ENCODE results near the gene TTN.
A peak's percentile ranks its signal among the peaks of the same experiment; 100 is the strongest.

Gene TTN

GRCh38 chr2:178485356-178485755 is 321.9 kb downstream of the TTN start:
- DNase-seq (ENCODE audit: low read depth) = no peak
- TF ChIP-seq CTCF (conservative IDR thresholded peaks at IDR 0.05; ENCODE audit: low read depth, low read length) = no peak
- no peak overlapping the region for H3K4me3 ChIP-seq (ENCODE audit: low read depth, low read length)

- H3K4me3 ChIP-seq (ENCODE audit: low read depth, low read length) = no peak overlapping the region
- no peak for TF ChIP-seq CTCF (conservative IDR thresholded peaks at IDR 0.05; ENCODE audit: low read depth, low read length)
- DNase-seq (ENCODE audit: low read depth) = peak; percentile 25
Observed at GRCh38 chr2:178484245-178485041, 322.8 kb downstream of the TTN start.

DNA sequence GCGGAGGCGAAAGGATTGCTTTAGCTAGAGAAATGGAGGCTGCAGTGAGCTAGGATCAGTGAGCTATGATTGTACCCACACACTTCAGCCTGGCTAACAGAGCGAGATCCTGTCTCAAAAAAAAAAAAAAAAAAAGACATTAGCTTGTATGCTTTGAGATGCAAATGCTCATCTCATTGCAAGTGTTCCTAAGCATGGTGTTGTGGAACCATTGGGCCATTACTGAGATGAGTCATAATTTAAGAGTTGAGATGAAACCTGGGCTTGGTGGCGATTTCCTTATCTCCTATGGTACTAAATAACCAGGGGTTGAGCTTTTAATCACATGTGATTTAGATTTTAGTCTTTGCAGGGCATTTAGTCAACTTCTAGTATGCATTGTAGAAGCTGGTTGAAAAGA is 324.8 kb downstream of the TTN start:
- DNase-seq (ENCODE audit: low read depth) = no peak
- no peak overlapping the region for H3K4me3 ChIP-seq (ENCODE audit: low read depth, low read length)
- TF ChIP-seq CTCF (conservative IDR thresholded peaks at IDR 0.05; ENCODE audit: low read depth, low read length) = no peak

DNA sequence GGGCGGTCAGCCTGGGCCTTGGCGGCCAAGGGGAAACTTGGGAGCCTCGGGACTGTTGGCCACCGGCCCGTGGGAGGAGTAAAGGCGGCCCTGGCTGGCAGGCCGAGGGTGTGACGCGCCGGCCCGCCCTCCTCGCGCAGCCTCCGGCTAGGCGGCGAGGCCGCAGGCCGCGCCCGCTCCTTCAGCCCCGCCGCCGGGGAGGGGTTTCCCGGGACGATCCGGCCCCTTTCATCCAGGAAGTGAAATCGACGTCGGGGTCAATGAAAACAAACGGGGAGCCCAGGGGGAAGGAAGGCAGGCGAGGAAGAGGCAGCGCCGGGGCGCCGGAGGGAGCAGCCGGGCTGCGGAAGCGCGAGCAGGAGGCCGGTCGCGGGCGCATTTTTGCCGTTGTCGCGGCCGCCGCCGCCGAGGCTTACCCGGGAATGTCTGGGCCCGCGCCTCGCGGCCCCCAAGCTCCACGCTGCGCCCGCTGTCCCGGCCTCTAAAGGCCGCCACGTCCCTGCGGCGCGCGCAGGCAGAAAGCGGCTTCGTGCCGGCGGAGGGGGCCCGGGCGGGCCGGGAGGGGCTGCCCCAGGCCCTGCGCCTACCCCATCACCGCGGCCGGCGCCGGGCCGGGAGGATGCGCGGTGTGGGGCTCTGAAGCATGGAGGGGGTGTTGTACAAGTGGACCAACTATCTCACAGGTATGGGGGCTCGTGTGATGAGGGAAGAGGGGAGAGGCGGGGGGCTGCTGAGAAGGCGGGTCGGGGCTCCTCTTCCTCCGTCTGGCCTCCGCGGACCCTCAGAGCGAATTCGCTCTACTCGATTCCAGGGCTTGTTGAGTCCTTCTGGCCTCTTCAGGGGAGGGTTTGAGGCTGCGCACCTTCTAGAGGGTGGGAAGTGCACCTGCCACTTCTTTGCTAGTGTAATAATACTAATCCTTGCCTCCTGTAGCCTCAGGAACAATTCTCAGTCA is 326.7 kb downstream of the TTN start, which contains the start of gene PLEKHA3:
Gene PLEKHA3 (plus strand): TSS at position 231 of the 955 bp plus-strand sequence. CDS start 413 bp downstream, at position 644.
- peak; percentile 96 for DNase-seq (ENCODE audit: low read depth)
- TF ChIP-seq CTCF (conservative IDR thresholded peaks at IDR 0.05; ENCODE audit: low read depth, low read length) = no peak
- peak within 1 kb of the TSS; percentile 79 for H3K4me3 ChIP-seq (ENCODE audit: low read depth, low read length)

- no peak for TF ChIP-seq CTCF (conservative IDR thresholded peaks at IDR 0.05; ENCODE audit: low read depth, low read length)
- peak overlapping the region; percentile 79 for H3K4me3 ChIP-seq (ENCODE audit: low read depth, low read length)
- DNase-seq (ENCODE audit: low read depth) = no peak
Observed at GRCh38 chr2:178479758-178480226, 327.4 kb downstream of the TTN start.

DNA sequence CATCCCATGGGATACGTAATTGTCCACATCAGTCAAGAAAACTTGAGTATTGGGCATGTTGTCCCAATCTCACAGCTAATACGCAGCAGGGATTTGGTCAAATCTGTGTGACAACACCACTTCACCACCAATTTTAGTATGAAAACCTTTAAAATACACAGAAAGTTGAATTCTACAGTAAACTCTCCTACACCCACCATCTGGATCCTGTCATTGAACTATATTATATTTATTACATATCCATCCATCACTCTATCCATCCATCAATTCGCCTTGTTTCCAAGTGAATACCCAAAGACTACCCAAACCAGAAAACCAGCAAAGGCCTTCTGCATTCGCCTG is 328.0 kb downstream of the TTN start:
- peak overlapping the region; percentile 89 for H3K4me3 ChIP-seq (ENCODE audit: low read depth, low read length)
- DNase-seq (ENCODE audit: low read depth) = no peak
- TF ChIP-seq CTCF (conservative IDR thresholded peaks at IDR 0.05; ENCODE audit: low read depth, low read length) = no peak
